K562 (cell line): Measurements from ENCODE around the gene CKMT2. TPM values are rescaled to one million over a fixed set of nuclear protein-coding genes. Genes with fewer than 3 reads are reported as not detected.

Experiments
- ATAC-seq: fragments of 200-7000 bp; cut with Tn5 transposase; 3 replicates; pipeline ENCODE4 v1.9.1; 2020; ENCODE audit warnings: moderate library complexity
- BruUV-seq: library from RNA; stranded (reverse); fragments of 400-500 nt; replicated peaks from 2 replicates; lab custom pipeline; 2021; lab: Mats Ljungman, UMichigan
- CTCF ChIA-PET: fragments of 300-600 bp; formaldehyde crosslinking; extraction: SDS; loops from one replicate; lab custom pipeline; 2021; ENCODE audit warnings: low intra/inter-chr PET ratio; lab: Yijun Ruan, JAX
- POLR2A ChIA-PET: fragments of 300-600, 350-650 bp; sonication (Branson Sonifier 250); formaldehyde crosslinking; extraction: SDS; loops from one replicate; lab custom pipeline; 2021; ENCODE audit warnings: antibody characterized with exemption, inconsistent platforms; lab: Yijun Ruan, JAX
- DNase-seq, 4 experiments: peaks; one replicate each; pipeline versions ENCODE4 v3.0.0 to v3.0.0-alpha.2; 2011 to 2018; ENCODE audit warnings: low spot score in 3 of 4, mixed read lengths in 3 of 4; ENCODE audit errors: extremely low read depth in 1 of 4
- FAIRE-seq: peaks from 2 replicates; lab custom pipeline; 2011; peaks lifted over from hg19 to GRCh38; lab: Jason Lieb, UNC
- H2AFZ ChIP-seq: 2 replicates; pipeline ENCODE4 v1.6.0; 2011; ENCODE audit warnings: low read depth, low read length, control low read depth, inconsistent platforms
- H3K27ac ChIP-seq: fragments of 200-600 bp; 3 replicates; pipeline ENCODE4 v1.8.0; 2011; ENCODE audit warnings: low read depth, mild to moderate bottlenecking, control low read depth, inconsistent platforms, low read length, moderate library complexity, mixed read lengths; ENCODE audit errors: extremely low read depth
- H3K27me3 ChIP-seq, 2 experiments: fragments of 300-600 bp in 1 of 2; 2 replicates in 1 of 2; 3 replicates in 1 of 2; pipeline versions ENCODE4 v1.6.0 to v1.8.0; 2011; ENCODE audit warnings: inconsistent platforms in 2 of 2, low read length in 2 of 2, mild to moderate bottlenecking in 1 of 2, mixed read lengths in 1 of 2, moderate library complexity in 1 of 2; ENCODE audit not compliant: control insufficient read depth in 2 of 2, insufficient read depth in 2 of 2
- H3K36me3 ChIP-seq: fragments of 300-600 bp; 3 replicates; pipeline ENCODE4 v1.8.0; 2011; ENCODE audit warnings: mild to moderate bottlenecking, low read length, inconsistent platforms; ENCODE audit not compliant: control insufficient read depth, insufficient read depth
- H3K4me1 ChIP-seq, 2 experiments: fragments of 200-600 bp in 1 of 2; replicated peaks in 1 of 2; 2 replicates in 1 of 2; 3 replicates in 1 of 2; pipeline versions ENCODE4 v1.5.1 to v1.8.0; 2011; ENCODE audit warnings: inconsistent platforms in 2 of 2, low read length in 2 of 2, mild to moderate bottlenecking in 1 of 2, mixed read lengths in 1 of 2, moderate library complexity in 1 of 2; ENCODE audit not compliant: control insufficient read depth in 2 of 2, insufficient read depth in 2 of 2
- H3K4me2 ChIP-seq: 2 replicates; pipeline ENCODE4 v1.6.1; 2011; ENCODE audit warnings: low read length, control low read depth, inconsistent platforms, mixed read lengths; ENCODE audit not compliant: insufficient read depth
- H3K4me3 ChIP-seq: fragments of 200-600 bp; sonication (generic), shearing (Covaris generic); 2 replicates; pipeline ENCODE4 v1.5.1; 2016; ENCODE audit warnings: control low read depth, inconsistent platforms
- H3K79me2 ChIP-seq: fragments of 200-600 bp; 3 replicates; pipeline ENCODE4 v1.8.0; 2011; ENCODE audit warnings: low read length, inconsistent platforms; ENCODE audit not compliant: control insufficient read depth, insufficient read depth
- H3K9ac ChIP-seq, 2 experiments: 2 replicates each; pipeline versions ENCODE4 v1.6.0 to v1.6.1; 2011; ENCODE audit warnings: low read depth in 2 of 2, low read length in 2 of 2, control low read depth in 1 of 2, inconsistent platforms in 1 of 2, mild to moderate bottlenecking in 1 of 2, mixed read lengths in 1 of 2; ENCODE audit not compliant: insufficient read depth in 1 of 2
- H3K9me1 ChIP-seq: one replicate; pipeline ENCODE4 v1.6.0; 2011; ENCODE audit warnings: inconsistent platforms, mild to moderate bottlenecking, low read length, moderate library complexity; ENCODE audit not compliant: control insufficient read depth, insufficient read depth
- H3K9me3 ChIP-seq: replicated peaks from 2 replicates; pipeline ENCODE4 v1.5.1; 2011; ENCODE audit warnings: low read depth, low read length, inconsistent platforms; ENCODE audit not compliant: control insufficient read depth, insufficient read depth
- H4K20me1 ChIP-seq: replicated peaks from 2 replicates; pipeline ENCODE4 v1.6.1; 2011; ENCODE audit warnings: low read length, inconsistent platforms, mixed read lengths; ENCODE audit not compliant: control insufficient read depth, insufficient read depth
- BRCA1 ChIP-seq, 2 experiments: fragments of 450-650 bp in 1 of 2; sonication (generic) in 1 of 2; formaldehyde crosslinking in 1 of 2; IDR thresholded peaks; 2 replicates each; pipeline versions ENCODE4 v1.5.0 to v1.6.1; 2017 to 2020; ENCODE audit warnings: mild to moderate bottlenecking in 1 of 2, missing genetic modification reagents in 1 of 2
- ELF1 ChIP-seq: fragments of 200-800 bp; sonication (Bioruptor generic); IDR thresholded peaks from 2 replicates; pipeline ENCODE4 v1.6.1; 2016; ENCODE audit warnings: missing genetic modification characterization, missing compliant biosample characterization
- ERF ChIP-seq: fragments of 450-650 bp; formaldehyde crosslinking; IDR thresholded peaks from 2 replicates; pipeline ENCODE4 v1.4.0; 2020; ENCODE audit warnings: mild to moderate bottlenecking, mixed read lengths
- GTF2F1 ChIP-seq: IDR thresholded peaks from 2 replicates; pipeline ENCODE4 v1.6.1; 2011; ENCODE audit warnings: low read depth, low read length, improper control_type of control experiment
- NFE2L1 ChIP-seq: fragments of 450-650 bp; IDR thresholded peaks from 2 replicates; pipeline ENCODE4 v1.6.1; 2016; ENCODE audit warnings: missing genetic modification characterization, low read depth, mild to moderate bottlenecking, missing compliant biosample characterization, moderate library complexity, borderline replicate concordance
- YY1 ChIP-seq, 3 experiments: IDR thresholded peaks; 2 replicates each; pipeline ENCODE4 v1.6.1; 2011; ENCODE audit warnings: low read length in 2 of 3, mild to moderate bottlenecking in 2 of 3, moderate library complexity in 2 of 3, borderline replicate concordance in 1 of 3, control low read depth in 1 of 3, low read depth in 1 of 3; ENCODE audit not compliant: insufficient read depth in 3 of 3, insufficient replicate concordance in 2 of 3, control insufficient read depth in 1 of 3, insufficient read length in 1 of 3; ENCODE audit errors: extremely low read depth in 1 of 3
- ZNF134 ChIP-seq: fragments of 250-450 bp; sonication (Bioruptor Pico); conservative IDR thresholded peaks from 2 replicates; pipeline ENCODE4 v1.4.0; 2020
- WGBS: fragments of 100-300 bp; shearing (Covaris generic); methylation state at CpG from one replicate; pipeline ENCODE4 v1.1.6; 2016; ENCODE audit warnings: low coverage, mixed read lengths; ENCODE audit not compliant: insufficient coverage; ENCODE audit errors: missing lambda C conversion rate; 5-methylcytosine and 5-hydroxymethylcytosine counted together
- in situ Hi-C: fragments of 300-500 bp; cut with MboI; formaldehyde crosslinking; loops from 4 replicates; pipeline ENCODE4 v1.15.0; 2018; ENCODE audit warnings: inconsistent platforms, mixed read lengths
- intact Hi-C: fragments of 100-400 bp; cut with micrococcal nuclease; formaldehyde crosslinking; loops from 2 replicates; pipeline ENCODE4 v1.14.2; 2022
- polyA plus RNA-seq, 8 experiments: library from polyadenylated mRNA; depleted of rRNA in 4 of 8; stranded (reverse) in 5 of 8; unstranded in 3 of 8; fragments of >200 nt; fragmentation: Nextera tagmentation in 2 of 8; fragmentation: Illumina TruSeq in 1 of 8; extraction: Ambion mirVana in 2 of 8; extraction: Trizol in 1 of 8; gene quantifications; 2 replicates each; pipeline versions ENCODE4 v1.2.1 to v1.2.3, GENCODE V29; 2011 to 2014; ENCODE audit warnings: inconsistent platforms in 1 of 8, missing spikeins in 1 of 8
- total RNA-seq, 7 experiments: library from RNA; depleted of rRNA in 6 of 7; stranded (reverse); fragments of >200 nt in 6 of 7; fragmentation: Illumina TruSeq in 2 of 7; extraction: Trizol in 2 of 7; gene quantifications; 2 replicates each; pipeline versions ENCODE4 v1.2.1 to v1.2.3, GENCODE V29; 2011 to 2021; ENCODE audit warnings: low replicate concordance in 1 of 7
- TF ChIP-seq, protein P1 (sequence below): fragments of 250-450 bp; sonication (Bioruptor Pico); IDR thresholded peaks from 2 replicates; pipeline ENCODE4 v1.5.0; 2021

Gene CKMT2
- total and polyA plus RNA-seq, 9 of the 15 experiments (the other 6 are each of a cell fraction or from before 2014, with no cell fraction given), result 0.03 TPM; not detected in 8

- TF ChIP-seq YY1 (IDR thresholded peaks at IDR 0.05; ENCODE audit: borderline replicate concordance in 1 of 3, control insufficient read depth in 1 of 3, extremely low read depth in 1 of 3, insufficient read depth in 3 of 3, insufficient read length in 1 of 3, insufficient replicate concordance in 2 of 3, low read depth in 1 of 3, low read length in 2 of 3), result no peak
- TF ChIP-seq BRCA1 (IDR thresholded peaks at IDR 0.05), result no peak
- TF ChIP-seq BRCA1 (CRISPR knock-in tag; IDR thresholded peaks at IDR 0.05), result no peak
- TF ChIP-seq ERF (CRISPR knock-in tag), result no peak
- TF ChIP-seq, protein P1, sequence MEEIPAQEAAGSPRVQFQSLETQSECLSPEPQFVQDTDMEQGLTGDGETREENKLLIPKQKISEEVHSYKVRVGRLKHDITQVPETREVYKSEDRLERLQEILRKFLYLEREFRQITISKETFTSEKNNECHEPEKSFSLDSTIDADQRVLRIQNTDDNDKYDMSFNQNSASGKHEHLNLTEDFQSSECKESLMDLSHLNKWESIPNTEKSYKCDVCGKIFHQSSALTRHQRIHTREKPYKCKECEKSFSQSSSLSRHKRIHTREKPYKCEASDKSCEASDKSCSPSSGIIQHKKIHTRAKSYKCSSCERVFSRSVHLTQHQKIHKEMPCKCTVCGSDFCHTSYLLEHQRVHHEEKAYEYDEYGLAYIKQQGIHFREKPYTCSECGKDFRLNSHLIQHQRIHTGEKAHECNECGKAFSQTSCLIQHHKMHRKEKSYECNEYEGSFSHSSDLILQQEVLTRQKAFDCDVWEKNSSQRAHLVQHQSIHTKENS, result no peak
Observed at GRCh38 chr5:81195335-81195929, 37.7 kb upstream of the CKMT2 start (continued).

DNA sequence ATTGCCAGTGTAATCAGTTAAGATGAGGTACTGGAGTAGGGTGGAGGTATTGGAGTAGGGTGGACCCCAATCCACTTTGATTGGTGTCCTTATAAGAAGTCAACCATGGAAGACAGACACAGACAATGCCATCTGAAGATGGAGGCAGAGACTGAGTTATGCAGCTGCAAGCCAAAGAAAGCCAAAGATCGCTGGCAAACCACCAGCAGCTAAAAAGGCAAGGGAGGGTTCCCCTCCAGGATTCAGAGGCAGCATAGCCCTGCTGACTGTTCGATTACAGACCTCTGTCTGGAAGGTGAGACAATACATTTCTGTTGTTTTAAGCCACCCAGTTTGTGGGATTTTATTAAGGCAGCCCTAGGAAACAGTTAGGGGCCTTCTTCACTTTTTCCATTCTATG lies 30.5 kb upstream of the CKMT2 start:
- Histone ChIP-seq H3K9ac (no peak overlapping the region), H3K9me1 (no peaks in the 10 kb centered on the region), H3K79me2 (no peaks in the 10 kb centered on the region), H3K4me1 (no peaks in the 10 kb centered on the region; a peak in 1 of 5 replicates), H3K4me3 (no peak overlapping the region), H3K9me3 (no peaks in the 10 kb centered on the region), H3K4me2 (no peak overlapping the region), H3K27me3 (peaks cover 24 to 45% of the 10 kb centered on the region in 2 experiments), H2AFZ (no peak overlapping the region), H3K27ac (no peak overlapping the region), H3K36me3 (no peaks in the 10 kb centered on the region), H4K20me1 (no peaks in the 10 kb centered on the region)
- in situ Hi-C loops (no loop called here), intact Hi-C loops (no loop called here)
- WGBS, result 0% methylated on average over 2 of the region's 2 CpGs
- ChIA-PET POLR2A (interaction anchor here (1.0 kb wide), 1 partner anchor 17 kb away, joined by 3 read pairs; no protein-coding TSS in a partner anchor), CTCF (no interaction called here)
- ATAC-seq, result no peak
- DNase-seq, result no peak
- TF ChIP-seq GTF2F1 (no peak), ZNF134 (no peak), ELF1 (no peak), NFE2L1 (tag) (no peak)
- no TSS peak for BruUV-seq
- no peak for FAIRE-seq
